Muscle of arm (tissue), 12 donors: ENCODE data around the gene ERCC3. TPM values are rescaled to one million over a fixed set of nuclear protein-coding genes. Genes with fewer than 3 reads are reported as not detected.

ENCODE experiments used
- polyA plus RNA-seq, 12 donors: library from polyadenylated mRNA; unstranded; fragments of 120-200 nt; gene quantifications; one replicate each; pipeline ENCODE4 v1.2.1, GENCODE V29; 2013; ENCODE audit not compliant: insufficient read length in 12 of 12

Gene ERCC3
- polyA plus RNA-seq, 12 donors: 33.5 to 65.6 (median 43.8) TPM; not detected in 1

Other genes starting within 250 kb of the ERCC3 start
- gene BIN1, start 187.0 kb downstream of the ERCC3 start, polyA plus RNA-seq: 1,000 to 10,000 TPM in 2 of 12 donors, 100 to 1,000 TPM in 10; 376 to 1,688 (median 716) TPM
- gene CYP27C1, start 73.8 kb downstream of the ERCC3 start, polyA plus RNA-seq: 10 to 100 TPM in 1 of 12 donors, 1 to 10 TPM in 10, not detected in 1; 4.1 to 12.4 (median 6.0) TPM
- gene MAP3K2, start 93.8 kb upstream of the ERCC3 start, polyA plus RNA-seq: 10 to 100 TPM in 11 of 12 donors, not detected in 1; 15.1 to 21.8 (median 18.6) TPM
- gene PROC, start 124.3 kb upstream of the ERCC3 start, polyA plus RNA-seq: 10 to 100 TPM in 1 of 12 donors, 1 to 10 TPM in 1, under 1 TPM in 7, not detected in 3; 0.13 to 13.5 (median 0.35) TPM
- 10 to 100 TPM in 11 of 12 donors, not detected in 1; 30.4 to 61.8 (median 51.0) TPM for gene IWS1, start 232.3 kb upstream of the ERCC3 start, polyA plus RNA-seq
- 10 to 100 TPM in 1 of 12 donors, 1 to 10 TPM in 4, under 1 TPM in 6, not detected in 1; 0.54 to 24.5 (median 0.97) TPM for gene MYO7B, start 241.5 kb upstream of the ERCC3 start, polyA plus RNA-seq